GM18868 (cell line): ENCODE measurements around the gene MVK.
"Not testable (repeated sequence)": the region's sequence is repeated elsewhere in the genome, so short reads cannot be mapped to it uniquely, and the experiment has no call there.

Experiments used
- ATAC-seq: cut with Tn5 transposase; IDR thresholded peaks from one replicate; pipeline ENCODE4 v1.9.1; 2021; ENCODE audit warnings: mild to moderate bottlenecking, moderate library complexity; ENCODE audit not compliant: unreplicated experiment

Gene MVK

GRCh38 chr12:109588461-109589239 lies 15.1 kb downstream of the MVK start:
- no peak for ATAC-seq

- ATAC-seq, result no peak
Observed at GRCh38 chr12:109589240-109589590, 15.6 kb downstream of the MVK start.

- ATAC-seq, result no peak
Observed at GRCh38 chr12:109589691-109590245, 16.2 kb downstream of the MVK start.

- no peak for ATAC-seq
Observed at GRCh38 chr12:109590566-109590965, 17.0 kb downstream of the MVK start.

- no peak for ATAC-seq
Observed at GRCh38 chr12:109591041-109591440, 17.4 kb downstream of the MVK start.

- ATAC-seq, result no peak
Observed at GRCh38 chr12:109592195-109592904, 18.8 kb downstream of the MVK start.

- no peak for ATAC-seq
Observed at GRCh38 chr12:109592905-109593272, 19.3 kb downstream of the MVK start.

- ATAC-seq, result no peak
Observed at GRCh38 chr12:109594556-109595317, 21.1 kb downstream of the MVK start.

- ATAC-seq, result no peak
Observed at GRCh38 chr12:109595321-109595902, 21.8 kb downstream of the MVK start.

- no peak for ATAC-seq
Observed at GRCh38 chr12:109596418-109597244, 23.0 kb downstream of the MVK start.

GRCh38 chr12:109597414-109597794 lies 23.8 kb downstream of the MVK start:
- ATAC-seq, result no peak

- peak; percentile 54 for ATAC-seq
Observed at GRCh38 chr12:109597795-109598427, 24.3 kb downstream of the MVK start.

GRCh38 chr12:109598428-109598854 lies 24.8 kb downstream of the MVK start:
- ATAC-seq, result no peak

GRCh38 chr12:109599087-109599486 lies 25.5 kb downstream of the MVK start:
- no peak for ATAC-seq

GRCh38 chr12:109600481-109600880 lies 26.9 kb downstream of the MVK start:
- no peak for ATAC-seq

- no peak for ATAC-seq
Observed at GRCh38 chr12:109600995-109601394, 27.4 kb downstream of the MVK start.

- ATAC-seq, result no peak
Observed at GRCh38 chr12:109601557-109601956, 28.0 kb downstream of the MVK start.

- not testable (repeated sequence) for ATAC-seq
Observed at GRCh38 chr12:109602132-109602531, 28.5 kb downstream of the MVK start.

GRCh38 chr12:109604132-109604585 lies 30.6 kb downstream of the MVK start:
- ATAC-seq, result no peak

- ATAC-seq, result no peak
Observed at GRCh38 chr12:109605016-109605415, 31.4 kb downstream of the MVK start.
